GM23338 (cell line): ENCODE results near the gene FAM83B.

Source experiments
- CREB1 ChIP-seq: fragments of 250-450 bp; sonication (Bioruptor Pico); IDR thresholded peaks from 2 replicates; pipeline ENCODE4 v1.5.0; 2020; ENCODE audit warnings: low read depth, mild to moderate bottlenecking, moderate library complexity
- EZH2 ChIP-seq: fragments of 200-600 bp; sonication (generic); IDR thresholded peaks from one replicate; pipeline ENCODE4 v1.8.0; 2017; ENCODE audit warnings: antibody characterized with exemption, mild to moderate bottlenecking, low read depth; ENCODE audit not compliant: unreplicated experiment
- JUNB ChIP-seq: IDR thresholded peaks from one replicate; pipeline ENCODE4 v1.6.1; 2016; ENCODE audit warnings: antibody characterized with exemption; ENCODE audit not compliant: unreplicated experiment
- STAT1 ChIP-seq: IDR thresholded peaks from one replicate; pipeline ENCODE4 v1.6.1; 2016; ENCODE audit warnings: antibody characterized with exemption; ENCODE audit not compliant: unreplicated experiment
- TF ChIP-seq, protein P1 (sequence below): IDR thresholded peaks from 2 replicates; pipeline ENCODE4 v1.6.1; 2016; ENCODE audit warnings: antibody characterized with exemption
- TF ChIP-seq, protein P2 (sequence below), 2 experiments: fragments of 200-600 bp in 1 of 2; sonication (generic) in 1 of 2; conservative IDR thresholded peaks; 2 replicates each; pipeline versions ENCODE4 v1.5.1 to v1.6.1; 2016 to 2017; ENCODE audit warnings: antibody characterized with exemption in 2 of 2, low read depth in 2 of 2, mild to moderate bottlenecking in 2 of 2, moderate library complexity in 1 of 2
- TF ChIP-seq, protein P3 (sequence below): IDR thresholded peaks from one replicate; pipeline ENCODE4 v1.6.1; 2018; ENCODE audit warnings: antibody characterized with exemption; ENCODE audit not compliant: unreplicated experiment

DNA sequence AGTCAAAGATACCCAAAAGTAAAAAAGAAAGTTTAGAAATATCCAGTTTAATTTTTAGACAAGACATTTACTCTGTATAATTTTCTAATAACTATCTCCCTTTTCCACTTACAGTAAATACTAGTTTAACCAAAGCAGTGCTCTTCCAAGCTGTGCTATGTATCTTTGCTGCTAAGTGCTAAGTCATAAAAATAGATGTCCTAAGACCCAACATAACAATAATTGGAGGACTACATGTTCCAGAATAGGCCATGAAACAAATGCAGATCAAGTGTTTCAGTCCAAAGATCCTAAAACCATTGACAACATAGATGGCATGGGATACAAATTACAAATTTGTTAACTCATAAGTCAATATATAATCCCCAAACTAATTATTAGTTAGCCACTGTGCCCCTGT lies 111.1 kb downstream of the FAM83B start:
- TF ChIP-seq, protein P1, sequence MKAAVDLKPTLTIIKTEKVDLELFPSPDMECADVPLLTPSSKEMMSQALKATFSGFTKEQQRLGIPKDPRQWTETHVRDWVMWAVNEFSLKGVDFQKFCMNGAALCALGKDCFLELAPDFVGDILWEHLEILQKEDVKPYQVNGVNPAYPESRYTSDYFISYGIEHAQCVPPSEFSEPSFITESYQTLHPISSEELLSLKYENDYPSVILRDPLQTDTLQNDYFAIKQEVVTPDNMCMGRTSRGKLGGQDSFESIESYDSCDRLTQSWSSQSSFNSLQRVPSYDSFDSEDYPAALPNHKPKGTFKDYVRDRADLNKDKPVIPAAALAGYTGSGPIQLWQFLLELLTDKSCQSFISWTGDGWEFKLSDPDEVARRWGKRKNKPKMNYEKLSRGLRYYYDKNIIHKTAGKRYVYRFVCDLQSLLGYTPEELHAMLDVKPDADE: no peak
- TF ChIP-seq, protein P2, sequence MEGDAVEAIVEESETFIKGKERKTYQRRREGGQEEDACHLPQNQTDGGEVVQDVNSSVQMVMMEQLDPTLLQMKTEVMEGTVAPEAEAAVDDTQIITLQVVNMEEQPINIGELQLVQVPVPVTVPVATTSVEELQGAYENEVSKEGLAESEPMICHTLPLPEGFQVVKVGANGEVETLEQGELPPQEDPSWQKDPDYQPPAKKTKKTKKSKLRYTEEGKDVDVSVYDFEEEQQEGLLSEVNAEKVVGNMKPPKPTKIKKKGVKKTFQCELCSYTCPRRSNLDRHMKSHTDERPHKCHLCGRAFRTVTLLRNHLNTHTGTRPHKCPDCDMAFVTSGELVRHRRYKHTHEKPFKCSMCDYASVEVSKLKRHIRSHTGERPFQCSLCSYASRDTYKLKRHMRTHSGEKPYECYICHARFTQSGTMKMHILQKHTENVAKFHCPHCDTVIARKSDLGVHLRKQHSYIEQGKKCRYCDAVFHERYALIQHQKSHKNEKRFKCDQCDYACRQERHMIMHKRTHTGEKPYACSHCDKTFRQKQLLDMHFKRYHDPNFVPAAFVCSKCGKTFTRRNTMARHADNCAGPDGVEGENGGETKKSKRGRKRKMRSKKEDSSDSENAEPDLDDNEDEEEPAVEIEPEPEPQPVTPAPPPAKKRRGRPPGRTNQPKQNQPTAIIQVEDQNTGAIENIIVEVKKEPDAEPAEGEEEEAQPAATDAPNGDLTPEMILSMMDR (conservative IDR thresholded peaks at IDR 0.05; ENCODE audit: low read depth in 2 of 2): no peak
- TF ChIP-seq CREB1 (CRISPR knock-in tag): no peak
- TF ChIP-seq STAT1: no peak
- no peak for TF ChIP-seq EZH2
- TF ChIP-seq, protein P3, sequence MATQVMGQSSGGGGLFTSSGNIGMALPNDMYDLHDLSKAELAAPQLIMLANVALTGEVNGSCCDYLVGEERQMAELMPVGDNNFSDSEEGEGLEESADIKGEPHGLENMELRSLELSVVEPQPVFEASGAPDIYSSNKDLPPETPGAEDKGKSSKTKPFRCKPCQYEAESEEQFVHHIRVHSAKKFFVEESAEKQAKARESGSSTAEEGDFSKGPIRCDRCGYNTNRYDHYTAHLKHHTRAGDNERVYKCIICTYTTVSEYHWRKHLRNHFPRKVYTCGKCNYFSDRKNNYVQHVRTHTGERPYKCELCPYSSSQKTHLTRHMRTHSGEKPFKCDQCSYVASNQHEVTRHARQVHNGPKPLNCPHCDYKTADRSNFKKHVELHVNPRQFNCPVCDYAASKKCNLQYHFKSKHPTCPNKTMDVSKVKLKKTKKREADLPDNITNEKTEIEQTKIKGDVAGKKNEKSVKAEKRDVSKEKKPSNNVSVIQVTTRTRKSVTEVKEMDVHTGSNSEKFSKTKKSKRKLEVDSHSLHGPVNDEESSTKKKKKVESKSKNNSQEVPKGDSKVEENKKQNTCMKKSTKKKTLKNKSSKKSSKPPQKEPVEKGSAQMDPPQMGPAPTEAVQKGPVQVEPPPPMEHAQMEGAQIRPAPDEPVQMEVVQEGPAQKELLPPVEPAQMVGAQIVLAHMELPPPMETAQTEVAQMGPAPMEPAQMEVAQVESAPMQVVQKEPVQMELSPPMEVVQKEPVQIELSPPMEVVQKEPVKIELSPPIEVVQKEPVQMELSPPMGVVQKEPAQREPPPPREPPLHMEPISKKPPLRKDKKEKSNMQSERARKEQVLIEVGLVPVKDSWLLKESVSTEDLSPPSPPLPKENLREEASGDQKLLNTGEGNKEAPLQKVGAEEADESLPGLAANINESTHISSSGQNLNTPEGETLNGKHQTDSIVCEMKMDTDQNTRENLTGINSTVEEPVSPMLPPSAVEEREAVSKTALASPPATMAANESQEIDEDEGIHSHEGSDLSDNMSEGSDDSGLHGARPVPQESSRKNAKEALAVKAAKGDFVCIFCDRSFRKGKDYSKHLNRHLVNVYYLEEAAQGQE: no peak
- TF ChIP-seq JUNB: no peak
